Mucosa of rectum (tissue), 2 donors: Measurements from ENCODE around the gene CIAO3.

ENCODE experiments used
- H3K27ac ChIP-seq, 2 donors: one replicate each; pipeline ENCODE4 v1.7.0; 2013; ENCODE audit warnings: inconsistent platforms in 2 of 2, low read depth in 2 of 2, low read length in 2 of 2
- H3K27me3 ChIP-seq, 2 donors: one replicate each; pipeline ENCODE4 v1.7.0; 2013; ENCODE audit warnings: low read length in 2 of 2; ENCODE audit not compliant: control insufficient read depth in 2 of 2, insufficient read depth in 2 of 2
- H3K36me3 ChIP-seq, 2 donors: one replicate each; pipeline ENCODE4 v1.7.0; 2013; ENCODE audit warnings: low read length in 2 of 2; ENCODE audit not compliant: control insufficient read depth in 2 of 2, insufficient read depth in 2 of 2
- H3K4me1 ChIP-seq, 2 donors: one replicate each; pipeline ENCODE4 v1.7.0; 2013; ENCODE audit warnings: low read length in 2 of 2, mild to moderate bottlenecking in 1 of 2; ENCODE audit not compliant: control insufficient read depth in 2 of 2, insufficient read depth in 2 of 2
- H3K4me3 ChIP-seq, 2 donors: one replicate each; pipeline ENCODE4 v1.7.0; 2013; ENCODE audit warnings: low read length in 2 of 2
- H3K9ac ChIP-seq, 2 donors: one replicate each; pipeline ENCODE4 v1.7.0; 2013; ENCODE audit warnings: low read length in 2 of 2, low read depth in 1 of 2, mild to moderate bottlenecking in 1 of 2
- H3K9me3 ChIP-seq, 2 donors: one replicate each; pipeline ENCODE4 v1.7.0; 2013; ENCODE audit warnings: low read length in 2 of 2; ENCODE audit not compliant: control insufficient read depth in 2 of 2
- donor health status: healthy.
- donor health status: Normal muscosa, but diverticular disease.

CIAO3 gene

GRCh38 chr16:704047-704446 lies 36.8 kb downstream of the CIAO3 start:
- Histone ChIP-seq H3K4me3 (no peak overlapping the region), H3K9ac (no peak overlapping the region), H3K27me3 (peaks cover 47 to 73% of the 10 kb centered on the region in 2 donors), H3K36me3 (no peaks in the 10 kb centered on the region), H3K9me3 (no peaks in the 10 kb centered on the region), H3K27ac (no peak overlapping the region), H3K4me1 (no peaks in the 10 kb centered on the region)

- Histone ChIP-seq H3K4me3 (no peak overlapping the region), H3K9me3 (no peaks in the 10 kb centered on the region), H3K27ac (no peak overlapping the region), H3K27me3 (peaks cover 47 to 68% of the 10 kb centered on the region in 2 donors), H3K4me1 (no peaks in the 10 kb centered on the region), H3K9ac (no peak overlapping the region), H3K36me3 (no peaks in the 10 kb centered on the region)
Measured at GRCh38 chr16:703406-703805, 37.4 kb downstream of the CIAO3 start.

- H3K27me3 ChIP-seq, result peaks cover 41 to 58% of the 10 kb centered on the region in 2 donors
- no peaks in the 10 kb centered on the region for H3K36me3 ChIP-seq
- H3K4me1 ChIP-seq, result no peaks in the 10 kb centered on the region
- H3K9ac ChIP-seq, result no peak overlapping the region
- no peak overlapping the region for H3K4me3 ChIP-seq
- no peak overlapping the region for H3K27ac ChIP-seq
- H3K9me3 ChIP-seq, result no peaks in the 10 kb centered on the region
Measured at GRCh38 chr16:702341-702740, 38.5 kb downstream of the CIAO3 start.

GRCh38 chr16:700684-701584 lies 39.9 kb downstream of the CIAO3 start:
- Histone ChIP-seq H3K4me1 (peaks cover 1 to 4% of the 10 kb centered on the region in 2 donors), H3K9me3 (no peaks in the 10 kb centered on the region), H3K27ac (no peak overlapping the region), H3K36me3 (no peaks in the 10 kb centered on the region), H3K9ac (no peak overlapping the region), H3K4me3 (no peak overlapping the region), H3K27me3 (peaks cover 29 to 45% of the 10 kb centered on the region in 2 donors)

- H3K4me3 ChIP-seq, result no peak overlapping the region
- no peaks in the 10 kb centered on the region for H3K9me3 ChIP-seq
- H3K4me1 ChIP-seq, result peaks cover 10 to 14% of the 10 kb centered on the region in 2 donors
- no peak overlapping the region for H3K9ac ChIP-seq
- H3K27ac ChIP-seq, result no peak overlapping the region
- no peaks in the 10 kb centered on the region for H3K36me3 ChIP-seq
- H3K27me3 ChIP-seq, result peaks cover 29 to 40% of the 10 kb centered on the region in 2 donors
Measured at GRCh38 chr16:698911-699671, 41.7 kb downstream of the CIAO3 start.

GRCh38 chr16:695355-696089 lies 45.3 kb downstream of the CIAO3 start:
- Histone ChIP-seq H3K9ac (peak overlapping the region; percentile 33 to 41), H3K27me3 (peaks cover 8 to 14% of the 10 kb centered on the region in 2 donors)

GRCh38 chr16:694863-695354 lies 45.9 kb downstream of the CIAO3 start:
- Histone ChIP-seq H3K27ac (no peak overlapping the region), H3K4me3 (peak overlapping the region; percentile 50 to 57), H3K27me3 (peaks cover 8 to 12% of the 10 kb centered on the region in 2 donors), H3K9ac (no peak overlapping the region), H3K9me3 (no peaks in the 10 kb centered on the region), H3K4me1 (peaks cover 10 to 16% of the 10 kb centered on the region in 2 donors), H3K36me3 (no peaks in the 10 kb centered on the region)

More at GRCh38 chr16:695355-696089, 45.3 kb downstream of the CIAO3 start:
- no peaks in the 10 kb centered on the region for H3K36me3 ChIP-seq
- H3K9me3 ChIP-seq, result no peaks in the 10 kb centered on the region
- peak overlapping the region; percentile 50 to 86 for H3K27ac ChIP-seq
- H3K4me1 ChIP-seq, result peaks cover 10 to 16% of the 10 kb centered on the region in 2 donors
- peak overlapping the region; percentile 59 to 73 for H3K4me3 ChIP-seq

- no peaks in the 10 kb centered on the region for H3K36me3 ChIP-seq
- H3K27ac ChIP-seq, result no peak overlapping the region
- H3K4me3 ChIP-seq, result no peak overlapping the region
- H3K27me3 ChIP-seq, result peaks cover 4 to 12% of the 10 kb centered on the region in 2 donors
- H3K4me1 ChIP-seq, result peaks cover 15 to 21% of the 10 kb centered on the region in 2 donors
- H3K9ac ChIP-seq, result no peak overlapping the region
- no peaks in the 10 kb centered on the region for H3K9me3 ChIP-seq
Measured at GRCh38 chr16:694187-694862, 46.5 kb downstream of the CIAO3 start.

GRCh38 chr16:693766-694165 lies 47.0 kb downstream of the CIAO3 start:
- no peaks in the 10 kb centered on the region for H3K36me3 ChIP-seq
- H3K4me1 ChIP-seq, result peaks cover 20 to 23% of the 10 kb centered on the region in 2 donors
- H3K27ac ChIP-seq, result no peak overlapping the region
- no peaks in the 10 kb centered on the region for H3K9me3 ChIP-seq
- H3K9ac ChIP-seq, result no peak overlapping the region
- peaks cover 2 to 12% of the 10 kb centered on the region in 2 donors for H3K27me3 ChIP-seq
- no peak overlapping the region for H3K4me3 ChIP-seq
